Activated B cell treated with CpG ODN at 0.5 μM for 24 hours (primary cell): ENCODE results near the gene ST6GALNAC4. TPM values are rescaled to one million over a fixed set of nuclear protein-coding genes. Genes with fewer than 3 reads are reported as not detected.
A peak's percentile ranks its signal among the peaks of the same experiment; 100 is the strongest.

Source experiments
- ATAC-seq: fragments of 200-7000 bp; cut with Tn5 transposase; one replicate; pipeline ENCODE4 v1.10.0; 2021; ENCODE audit warnings: low read depth, mild to moderate bottlenecking, moderate library complexity
- CTCF ChIA-PET: fragments of 350-600 bp; sonication (Branson Sonifier 250); formaldehyde crosslinking; loops from one replicate; lab custom pipeline; 2021; ENCODE audit warnings: antibody characterized with exemption; lab: Charles Lee
- POLR2A ChIA-PET: fragments of 350-600 bp; sonication (Branson Sonifier 250); formaldehyde crosslinking; loops from one replicate; lab custom pipeline; 2021; ENCODE audit warnings: antibody characterized with exemption; lab: Charles Lee
- DNase-seq: peaks from one replicate; pipeline ENCODE4 v3.0.0; 2022
- H3K27ac Mint-ChIP-seq: one replicate; pipeline ENCODE4 v1.8.0; 2020; ENCODE audit warnings: mixed read lengths
- H3K27me3 Mint-ChIP-seq: one replicate; pipeline ENCODE4 v1.8.0; 2021; ENCODE audit warnings: mixed read lengths
- H3K36me3 Mint-ChIP-seq: one replicate; pipeline ENCODE4 v1.8.0; 2021; ENCODE audit warnings: low read depth, mixed read lengths
- H3K4me1 Mint-ChIP-seq: one replicate; pipeline ENCODE4 v1.8.0; 2021; ENCODE audit warnings: mixed read lengths
- H3K4me3 Mint-ChIP-seq: one replicate; pipeline ENCODE4 v1.8.0; 2020; ENCODE audit warnings: mild to moderate bottlenecking, mixed read lengths
- H3K9me3 Mint-ChIP-seq: one replicate; pipeline ENCODE4 v1.8.0; 2020; ENCODE audit warnings: mixed read lengths
- CTCF ChIP-seq: fragments of 200-600 bp; IDR thresholded peaks from one replicate; pipeline ENCODE4 v1.8.0; 2022; ENCODE audit warnings: antibody characterized with exemption, mild to moderate bottlenecking
- intact Hi-C: fragments of 100-400 bp; cut with micrococcal nuclease; formaldehyde crosslinking; loops from one replicate; pipeline ENCODE4 v1.15.1; 2024
- total RNA-seq: library from RNA; stranded (reverse); gene quantifications from 2 replicates; pipeline ENCODE4 v1.2.3, GENCODE V29; 2022

ST6GALNAC4 gene
- total RNA-seq, 1 donor from 2014 or later, result 85.4 TPM

DNA sequence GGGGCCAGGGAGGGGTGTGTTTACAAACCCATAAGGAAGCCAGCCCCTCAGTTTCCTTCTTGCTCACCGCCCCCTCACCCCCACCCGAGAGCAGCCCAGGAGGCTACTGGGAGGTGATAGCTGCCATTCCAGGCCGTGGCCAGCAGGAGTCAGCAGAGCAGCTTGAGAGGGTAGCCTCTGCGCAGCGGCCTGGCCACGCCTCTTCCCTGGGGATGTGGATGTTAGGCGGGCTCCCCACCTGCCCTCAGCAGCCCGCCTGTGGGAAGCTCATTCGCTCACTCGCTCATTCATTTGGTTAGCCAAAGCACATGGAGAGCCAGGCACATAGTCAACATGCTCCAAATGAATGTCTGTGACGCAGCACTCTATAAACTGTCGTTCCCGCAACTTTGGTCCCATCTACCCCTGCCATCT is 26.9 kb upstream of the ST6GALNAC4 start:
- intact Hi-C loops, result loop anchor here (1.0 to 2.0 kb wide), 5 partner anchors 12 to 174 kb away; partner anchors contain the start of gene EEIG1
- Mint-ChIP-seq H3K27ac (peak overlapping the region; percentile 73), H3K36me3 (peaks cover 68% of the 10 kb centered on the region), H3K27me3 (no peaks in the 10 kb centered on the region), H3K9me3 (no peaks in the 10 kb centered on the region), H3K4me1 (peaks cover 21% of the 10 kb centered on the region), H3K4me3 (no peak overlapping the region)
- peak; percentile 71 for DNase-seq
- CTCF ChIA-PET, result interaction anchor here (0.7 to 7.3 kb wide), 19 partner anchors 11 to 181 kb away, joined by 3 to 160 read pairs (median 5); partner anchors contain the start of gene NAIF1
- POLR2A ChIA-PET, result interaction anchor here (0.6 to 2.2 kb wide), 9 partner anchors 12 to 182 kb away, joined by 3 to 6 read pairs (median 4); partner anchors contain the start of gene NAIF1
- ATAC-seq, result peak; percentile 93
- no peak for TF ChIP-seq CTCF

- ChIA-PET POLR2A (interaction anchor here (0.5 to 2.2 kb wide), 12 partner anchors 12 to 183 kb away, joined by 3 to 6 read pairs (median 4); partner anchors contain the start of genes NAIF1 and PIP5KL1), CTCF (interaction anchor here (0.7 to 7.3 kb wide), 21 partner anchors 11 to 174 kb away, joined by 3 to 160 read pairs (median 5); partner anchors contain the start of genes NAIF1 and PIP5KL1)
- no peak for TF ChIP-seq CTCF
- DNase-seq (no peak), ATAC-seq (no peak)
- H3K4me1 Mint-ChIP-seq, result peaks cover 23% of the 10 kb centered on the region
- H3K27ac Mint-ChIP-seq, result peak overlapping the region; percentile 82
- H3K4me3 Mint-ChIP-seq, result peak overlapping the region; percentile 54
- H3K9me3 Mint-ChIP-seq, result no peaks in the 10 kb centered on the region
- intact Hi-C loops, result loop anchor here (1.0 to 2.0 kb wide), 5 partner anchors 12 to 174 kb away; partner anchors contain the start of gene EEIG1
- H3K27me3 Mint-ChIP-seq, result no peaks in the 10 kb centered on the region
- H3K36me3 Mint-ChIP-seq, result peaks cover 62% of the 10 kb centered on the region
These were observed 26.3 kb upstream of the ST6GALNAC4 start for GRCh38 chr9:127943011-127943662.

GRCh38 chr9:127942216-127943010 is 25.6 kb upstream of the ST6GALNAC4 start:
- CTCF ChIA-PET, result interaction anchor here (0.7 to 7.3 kb wide), 16 partner anchors 8 to 175 kb away, joined by 3 to 160 read pairs (median 4); partner anchors contain the start of gene PIP5KL1
- Mint-ChIP-seq H3K27ac (peak overlapping the region; percentile 82), H3K27me3 (no peaks in the 10 kb centered on the region), H3K4me3 (peak overlapping the region; percentile 54), H3K4me1 (peaks cover 28% of the 10 kb centered on the region), H3K36me3 (peaks cover 60% of the 10 kb centered on the region), H3K9me3 (no peaks in the 10 kb centered on the region)
- no peak for TF ChIP-seq CTCF
- intact Hi-C loops, result loop anchor here (1.0 to 2.0 kb wide), 5 partner anchors 13 to 175 kb away; partner anchors contain the start of gene EEIG1
- ATAC-seq (peak; percentile 56), DNase-seq (peak; percentile 53)
- POLR2A ChIA-PET, result interaction anchor here (0.5 to 2.2 kb wide), 6 partner anchors 11 to 93 kb away, joined by 3 to 6 read pairs (median 4); partner anchors contain the start of gene PIP5KL1

DNA sequence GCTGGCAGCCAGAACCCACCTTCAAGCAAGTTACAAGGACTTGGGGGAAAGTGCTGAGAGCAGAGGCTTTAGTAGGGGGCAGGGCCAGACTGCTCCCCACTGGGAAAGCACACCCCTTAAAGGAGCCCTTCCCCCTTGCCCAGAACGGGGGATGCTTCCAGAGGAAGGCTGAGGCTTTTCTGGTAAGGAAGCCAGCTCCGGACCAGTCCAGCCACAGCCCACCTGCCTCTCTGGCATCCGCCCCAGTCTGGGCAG is 25.0 kb upstream of the ST6GALNAC4 start:
- Mint-ChIP-seq H3K27ac (no peak overlapping the region), H3K4me3 (no peak overlapping the region), H3K4me1 (peaks cover 33% of the 10 kb centered on the region), H3K27me3 (no peaks in the 10 kb centered on the region), H3K36me3 (peaks cover 61% of the 10 kb centered on the region), H3K9me3 (no peaks in the 10 kb centered on the region)
- TF ChIP-seq CTCF, result no peak
- intact Hi-C loops, result loop anchor here (2.0 kb wide), 2 partner anchors 39 to 143 kb away; partner anchors contain the start of gene EEIG1
- DNase-seq (no peak), ATAC-seq (no peak)
- ChIA-PET CTCF (interaction anchor here (0.8 to 7.3 kb wide), 8 partner anchors 8 to 175 kb away, joined by 3 to 160 read pairs (median 4); partner anchors contain the start of gene PIP5KL1), POLR2A (interaction anchor here (1.1 to 1.3 kb wide), 4 partner anchors 11 to 93 kb away, joined by 3 to 6 read pairs (median 4); partner anchors contain the start of gene PIP5KL1)
